Esophagus squamous epithelium (tissue), 4 donors: ENCODE data around the gene EPHA2.

Experiments
- POLR2A ChIP-seq, 4 donors: fragments of 450-650 bp; IDR thresholded peaks; one replicate each; pipeline ENCODE4 v1.6.1; 2017; ENCODE audit warnings: antibody characterized with exemption in 4 of 4, mild to moderate bottlenecking in 4 of 4, moderate library complexity in 3 of 4
- TF ChIP-seq, protein P1 (sequence below), 6 experiments: fragments of 450-650 bp in 4 of 6; fragments of 200-600 bp in 2 of 6; sonication (generic) in 2 of 6; IDR thresholded peaks; one replicate each; pipeline ENCODE4 v1.5.1; 2016 to 2019; ENCODE audit warnings: antibody characterized with exemption in 6 of 6, mild to moderate bottlenecking in 4 of 6, moderate library complexity in 4 of 6

GRCh38 chr1:16203550-16203949, 47.7 kb upstream of the EPHA2 start:
- TF ChIP-seq, protein P1, sequence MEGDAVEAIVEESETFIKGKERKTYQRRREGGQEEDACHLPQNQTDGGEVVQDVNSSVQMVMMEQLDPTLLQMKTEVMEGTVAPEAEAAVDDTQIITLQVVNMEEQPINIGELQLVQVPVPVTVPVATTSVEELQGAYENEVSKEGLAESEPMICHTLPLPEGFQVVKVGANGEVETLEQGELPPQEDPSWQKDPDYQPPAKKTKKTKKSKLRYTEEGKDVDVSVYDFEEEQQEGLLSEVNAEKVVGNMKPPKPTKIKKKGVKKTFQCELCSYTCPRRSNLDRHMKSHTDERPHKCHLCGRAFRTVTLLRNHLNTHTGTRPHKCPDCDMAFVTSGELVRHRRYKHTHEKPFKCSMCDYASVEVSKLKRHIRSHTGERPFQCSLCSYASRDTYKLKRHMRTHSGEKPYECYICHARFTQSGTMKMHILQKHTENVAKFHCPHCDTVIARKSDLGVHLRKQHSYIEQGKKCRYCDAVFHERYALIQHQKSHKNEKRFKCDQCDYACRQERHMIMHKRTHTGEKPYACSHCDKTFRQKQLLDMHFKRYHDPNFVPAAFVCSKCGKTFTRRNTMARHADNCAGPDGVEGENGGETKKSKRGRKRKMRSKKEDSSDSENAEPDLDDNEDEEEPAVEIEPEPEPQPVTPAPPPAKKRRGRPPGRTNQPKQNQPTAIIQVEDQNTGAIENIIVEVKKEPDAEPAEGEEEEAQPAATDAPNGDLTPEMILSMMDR (IDR thresholded peaks at IDR 0.05) = no peak
- TF ChIP-seq POLR2A (IDR thresholded peaks at IDR 0.05) = no peak
